Stimulated activated CD8-positive, alpha-beta memory T cell treated with anti-CD3 and anti-CD28 coated beads, Interleukin-7, amount 100 ng/mL, for 24 hours (primary cell): ENCODE data around the gene CRYL1.

ENCODE experiments used
- DNase-seq: peaks from one replicate; pipeline ENCODE4 v3.0.0-alpha.2; 2020; ENCODE audit warnings: low read depth

The CRYL1 gene

DNA sequence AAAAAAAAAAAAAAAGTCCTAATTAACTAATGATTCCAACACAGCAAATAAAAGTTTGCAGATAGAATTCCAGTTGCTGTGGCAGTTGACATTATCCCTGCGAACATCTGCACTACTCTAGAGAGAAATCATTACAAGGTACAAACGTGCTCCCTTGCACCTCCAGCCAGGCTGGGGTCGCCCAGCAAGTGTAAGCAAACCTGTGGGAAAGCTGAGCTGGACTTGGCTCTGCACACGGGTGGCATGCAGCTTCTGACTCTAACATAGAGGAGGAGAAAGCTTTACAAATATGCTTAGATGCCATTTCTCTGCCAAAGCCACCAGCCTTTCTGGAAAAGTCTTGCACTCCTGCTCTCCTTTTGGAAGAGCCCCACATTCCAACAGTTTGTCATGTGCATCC, 103.3 kb downstream of the CRYL1 start:
- DNase-seq: no peak

DNA sequence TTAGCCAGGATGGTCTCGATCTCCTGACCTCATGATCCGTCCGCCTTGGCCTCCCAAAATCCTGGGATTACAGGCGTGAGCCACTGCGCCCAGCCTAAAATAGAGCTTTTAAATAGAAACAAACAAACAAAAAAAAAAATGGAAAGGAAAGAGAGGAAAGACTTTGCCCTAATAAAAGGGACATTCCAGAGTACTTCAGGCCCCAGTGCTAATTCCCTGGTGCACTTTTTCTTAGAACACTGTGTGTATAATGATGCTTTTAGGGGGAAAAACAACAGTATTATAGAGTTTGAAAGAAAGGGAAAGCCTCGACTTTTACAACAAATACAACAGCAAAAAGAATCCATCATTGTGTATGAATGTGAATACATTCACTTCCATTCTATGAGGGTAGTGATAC, 104.7 kb downstream of the CRYL1 start:
- DNase-seq: no peak

DNA sequence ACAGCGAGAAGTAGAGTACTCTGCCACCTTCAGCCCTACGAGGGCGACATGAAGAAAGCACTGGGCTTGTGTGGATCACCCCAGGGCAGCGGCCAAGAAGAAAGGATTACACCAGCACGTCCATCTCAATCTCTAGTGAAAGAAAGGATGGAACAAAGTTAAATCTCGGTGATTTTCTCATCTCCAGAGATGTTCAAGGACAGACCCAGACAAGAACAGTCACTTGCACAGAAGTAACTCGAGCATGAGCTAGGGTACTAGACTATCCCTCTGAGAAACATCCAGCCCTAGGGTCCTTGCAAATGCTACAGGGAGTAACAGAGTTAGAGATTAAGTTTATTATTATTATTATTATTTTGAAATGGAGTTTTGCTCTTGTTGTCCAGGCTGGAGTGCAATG, 106.7 kb downstream of the CRYL1 start:
- DNase-seq: no peak

DNA sequence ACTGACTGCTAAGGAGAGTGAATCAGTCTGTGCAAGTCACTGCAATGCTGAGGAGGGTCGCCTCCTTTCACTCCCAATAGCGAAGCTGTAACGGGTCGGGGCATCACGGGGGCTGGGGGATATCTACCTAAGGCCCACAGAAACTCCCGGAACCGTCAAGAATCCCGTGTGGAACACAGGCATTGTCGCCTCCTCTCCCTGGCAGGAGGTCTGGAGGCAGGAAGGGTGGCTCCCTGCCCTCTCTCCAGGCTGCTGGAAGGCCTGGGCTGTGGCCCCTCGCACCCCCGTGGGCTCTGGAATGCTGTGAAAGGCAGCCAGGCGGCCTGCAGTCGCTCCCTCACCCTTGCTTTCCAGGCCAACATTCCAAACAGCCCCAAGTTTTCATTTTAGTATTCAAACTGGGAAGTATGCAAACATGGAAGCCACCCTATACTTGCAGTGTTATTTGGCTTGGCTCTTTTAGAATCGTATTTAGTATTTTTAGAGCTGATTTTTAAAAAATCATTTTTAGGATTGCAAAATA, 109.4 kb downstream of the CRYL1 start:
- no peak for DNase-seq

DNA sequence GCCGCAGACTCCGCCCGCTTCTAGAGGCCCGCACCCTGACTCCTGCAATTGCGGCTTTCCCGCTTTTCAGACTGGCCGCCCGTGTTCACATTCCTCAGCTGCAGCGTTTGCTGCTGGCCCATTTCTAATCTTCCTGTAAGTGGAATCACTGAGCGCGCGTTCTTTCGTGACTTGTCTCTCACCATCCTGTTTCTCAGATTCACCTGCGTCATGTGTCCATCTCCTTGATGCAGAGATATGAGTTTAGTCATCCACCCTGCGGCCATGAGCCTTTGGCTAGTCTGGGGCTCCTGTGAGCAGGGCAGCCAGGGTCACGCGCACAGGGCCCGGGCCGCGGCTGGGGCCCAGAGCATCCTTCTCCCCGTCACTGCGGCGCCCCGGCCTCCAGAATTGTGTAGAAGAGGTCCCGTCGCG, 110.0 kb downstream of the CRYL1 start:
- no peak for DNase-seq

DNA sequence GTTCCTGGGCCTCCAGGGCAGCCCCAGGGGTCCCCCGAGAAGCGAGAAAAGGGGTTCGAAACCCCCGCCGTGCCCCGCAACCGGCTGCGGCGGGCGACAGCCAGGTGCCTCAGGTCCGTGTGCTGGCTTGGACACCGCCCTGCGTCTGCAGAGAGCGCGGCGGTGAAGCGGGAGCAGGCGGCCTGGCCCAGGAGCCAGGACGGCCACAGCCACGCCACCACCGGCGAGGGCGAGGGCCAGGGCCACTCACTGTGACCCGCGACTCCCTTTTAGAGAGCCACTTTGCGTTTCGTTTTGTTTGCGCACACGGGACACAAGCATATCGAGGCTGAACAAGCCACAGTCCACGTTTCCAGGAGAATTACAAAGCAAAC, 110.4 kb downstream of the CRYL1 start:
- no peak for DNase-seq

DNA sequence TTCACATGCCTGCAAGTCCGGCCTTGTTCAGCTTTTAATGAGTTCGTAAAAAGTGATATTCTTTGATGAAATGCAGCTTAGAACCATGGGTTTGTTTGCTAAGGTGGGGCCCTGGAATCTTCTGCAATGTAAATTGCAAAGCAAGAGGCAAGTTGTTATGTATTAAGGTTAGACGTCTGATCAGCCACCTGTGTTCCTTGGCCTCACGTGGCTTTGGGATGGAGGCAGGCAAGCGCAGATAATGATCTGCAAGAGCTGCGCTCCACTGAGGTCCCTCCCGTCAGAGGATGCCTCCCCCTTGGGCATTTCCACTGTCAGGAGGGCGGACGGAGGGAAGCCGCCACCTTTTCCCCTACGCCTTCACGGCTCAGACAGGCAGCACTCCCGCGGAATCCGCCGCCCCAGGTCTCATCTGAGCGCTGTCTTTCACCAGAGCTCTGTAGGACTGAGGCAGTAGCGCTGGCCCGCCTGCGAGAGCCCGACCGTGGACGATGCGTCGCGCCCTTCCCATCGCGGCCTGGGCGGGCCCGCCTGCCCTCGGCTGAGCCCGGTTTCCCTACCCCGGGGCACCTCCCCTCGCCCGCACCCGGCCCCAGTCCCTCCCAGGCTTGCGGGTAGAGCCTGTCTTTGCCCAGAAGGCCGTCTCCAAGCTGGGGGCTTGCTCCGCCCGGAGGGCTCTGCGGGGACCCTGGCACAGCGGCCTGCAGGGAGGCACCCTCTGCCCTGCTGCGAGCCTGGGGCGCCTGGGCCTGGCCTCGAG, 110.9 kb downstream of the CRYL1 start:
- no peak for DNase-seq

DNA sequence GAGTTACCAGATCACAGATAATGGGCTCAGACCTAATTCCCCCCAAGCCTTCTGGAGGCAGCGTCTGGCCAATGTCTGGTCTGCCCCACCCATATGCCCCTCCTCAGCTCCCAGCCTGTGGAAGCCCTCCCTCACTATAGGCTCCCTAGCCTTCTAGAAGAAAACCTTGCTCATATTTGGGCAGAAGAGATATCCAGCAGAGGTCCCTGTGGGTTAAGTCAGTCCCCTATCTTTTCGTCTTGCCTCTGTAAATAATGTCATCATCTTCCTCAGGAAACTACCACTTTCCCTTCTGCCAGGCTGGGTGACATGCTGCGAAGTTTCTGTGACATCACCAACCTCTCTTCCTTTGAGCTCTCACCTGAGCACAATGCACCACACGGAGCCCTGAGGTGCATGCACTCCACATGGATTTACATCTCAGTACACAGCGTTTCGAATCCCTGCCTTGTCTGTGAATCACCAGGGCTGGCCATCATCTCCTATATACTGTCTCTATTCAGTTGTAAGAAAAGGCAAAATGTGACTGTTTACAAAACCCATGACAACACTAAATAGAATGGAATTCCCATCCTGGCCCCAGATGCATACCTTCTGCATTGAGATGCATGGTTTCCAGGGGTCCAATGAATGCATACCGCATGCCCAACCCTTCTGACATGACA, 112.8 kb downstream of the CRYL1 start:
- DNase-seq: no peak

DNA sequence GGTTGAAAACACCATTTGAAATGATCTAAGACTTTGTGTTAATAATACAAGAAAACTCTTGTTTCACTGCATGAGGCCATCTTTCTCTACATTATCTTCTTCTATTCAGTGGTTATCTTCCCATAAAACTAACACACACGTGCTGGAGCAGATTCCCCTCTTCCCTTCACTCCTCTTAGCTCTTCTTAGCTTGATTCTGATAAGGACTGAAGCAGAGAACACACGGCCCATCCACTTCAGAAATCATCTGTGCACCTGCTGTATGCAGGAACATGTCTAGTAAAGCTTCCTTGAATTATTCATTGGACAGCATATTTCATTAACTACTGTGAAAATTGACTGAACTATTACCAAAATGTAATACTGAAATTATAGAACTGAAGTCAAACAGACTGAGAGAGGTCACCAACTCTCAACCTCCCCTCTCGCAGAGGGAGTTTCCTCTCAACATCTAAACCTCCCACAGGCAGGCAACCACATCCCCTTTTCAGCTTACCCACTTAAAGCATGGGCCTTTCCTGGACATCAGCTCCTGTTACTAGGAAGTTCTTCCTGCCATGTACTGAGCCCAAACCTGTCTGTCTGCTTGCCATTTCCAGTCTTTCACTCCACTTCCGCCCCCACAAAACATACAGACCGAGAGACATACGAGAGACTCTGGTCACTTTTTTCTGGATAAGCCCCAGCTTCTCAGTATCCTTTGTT, 113.9 kb downstream of the CRYL1 start:
- peak; percentile 12 for DNase-seq

DNA sequence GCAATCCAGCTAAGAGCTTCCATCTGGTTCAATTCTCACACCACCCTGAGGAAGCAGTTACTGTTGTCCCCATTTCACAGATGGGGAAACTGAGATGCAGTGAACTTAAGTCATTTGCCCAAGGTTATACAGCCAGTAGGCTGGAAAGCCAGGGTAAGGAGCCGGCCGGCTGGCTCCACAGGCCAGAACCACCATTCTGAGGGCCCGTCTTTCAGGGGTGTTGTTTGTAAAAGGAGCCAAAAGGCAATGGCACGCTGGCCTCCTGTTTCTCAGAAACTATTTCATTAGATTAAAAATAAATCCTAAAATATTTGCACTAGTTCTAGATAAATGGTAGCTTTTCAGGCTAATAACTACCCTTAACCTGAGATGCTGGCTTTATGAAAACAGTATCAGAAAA, 114.9 kb downstream of the CRYL1 start:
- DNase-seq: no peak

DNA sequence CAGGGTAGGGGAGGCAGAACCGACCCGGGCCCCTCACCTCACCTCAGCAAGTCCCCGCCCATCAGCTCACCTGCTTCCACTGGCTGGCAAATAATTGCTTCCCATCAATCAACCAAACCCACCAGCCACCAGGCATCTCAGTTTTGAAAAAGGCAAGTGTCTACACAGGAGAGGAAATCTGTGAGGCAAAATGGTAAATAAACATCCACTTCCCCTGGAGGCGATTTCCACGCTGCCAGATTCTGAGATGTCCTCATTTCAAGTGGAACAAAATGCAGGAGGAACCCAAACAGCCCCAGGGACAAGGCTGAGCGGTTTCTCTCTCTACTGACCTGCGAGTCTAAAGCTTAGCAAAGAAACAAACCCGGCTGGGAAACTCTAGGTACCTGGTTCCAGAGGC, 117.5 kb downstream of the CRYL1 start:
- no peak for DNase-seq

DNA sequence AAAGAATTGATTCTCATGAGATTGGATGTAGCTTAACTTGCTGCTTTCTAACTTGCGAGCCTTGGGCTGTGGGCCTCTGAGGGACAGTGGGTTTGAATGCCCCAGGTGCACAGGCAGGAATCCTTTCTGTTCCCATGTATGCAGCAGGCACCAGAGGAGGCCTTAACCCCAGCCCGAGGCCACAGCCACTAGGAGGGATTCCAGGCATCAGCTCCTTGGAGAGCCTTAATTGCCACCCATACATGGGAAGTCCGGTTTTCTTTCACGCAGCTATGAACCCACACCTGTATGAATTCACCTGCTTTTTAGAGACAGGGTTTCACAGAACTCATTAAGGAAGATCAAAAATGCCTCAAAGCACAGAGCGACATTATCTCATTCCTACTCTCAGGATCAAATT, 117.9 kb downstream of the CRYL1 start:
- no peak for DNase-seq

DNA sequence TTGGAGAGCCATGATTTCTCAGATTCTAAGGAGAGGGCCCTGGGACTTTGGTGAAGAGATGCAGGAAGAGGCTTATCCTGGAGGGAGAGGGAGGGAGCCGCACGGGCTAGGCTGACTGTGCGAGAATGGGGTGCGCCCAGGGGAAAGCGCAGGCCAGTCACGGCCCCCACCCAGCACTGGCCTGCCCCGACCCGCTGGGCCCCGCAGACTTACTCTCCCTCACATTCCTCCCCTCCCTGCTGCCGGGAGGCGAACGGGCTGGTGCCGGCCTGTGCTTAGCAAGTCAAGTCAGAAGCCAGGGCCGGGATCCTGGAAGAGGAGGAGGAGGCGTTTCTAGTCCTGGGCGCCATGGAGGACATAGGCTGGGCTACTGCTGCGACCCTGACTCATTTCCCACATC, 120.0 kb downstream of the CRYL1 start:
- no peak for DNase-seq

DNA sequence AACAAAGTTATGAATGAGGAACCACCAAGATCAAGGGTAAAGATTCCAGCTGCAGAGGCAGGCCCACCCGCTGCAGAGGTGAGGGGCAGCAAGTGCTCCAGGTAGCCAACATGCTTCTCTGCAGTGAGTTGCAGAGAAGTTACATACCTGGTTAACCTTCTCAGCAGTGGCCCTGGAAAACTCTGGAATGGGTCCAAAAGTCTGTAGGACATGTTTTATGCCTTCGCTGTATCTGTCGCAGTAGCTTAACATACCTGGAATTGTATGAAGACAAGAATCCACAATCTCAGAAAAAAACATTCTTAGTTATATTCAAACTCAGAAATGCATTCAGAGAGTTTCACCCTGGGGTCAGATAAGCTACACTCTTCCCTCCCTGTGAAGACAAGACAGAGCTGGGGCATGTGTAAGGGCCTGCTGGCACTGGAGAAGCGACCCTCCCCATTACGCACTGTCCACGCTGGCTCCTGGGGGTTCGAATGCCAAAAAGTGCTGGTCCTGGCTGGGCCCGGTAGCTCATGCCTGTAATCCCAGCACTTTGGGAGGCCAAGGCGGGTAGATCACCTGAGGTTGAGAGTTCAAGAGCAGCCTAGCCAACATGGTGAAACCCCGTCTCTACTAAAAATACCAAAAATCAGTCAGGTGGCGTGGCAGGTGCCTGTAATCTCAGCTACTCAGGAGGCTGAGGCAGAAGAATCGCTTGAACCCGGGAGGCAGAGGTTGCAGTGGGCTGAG, 121.0 kb downstream of the CRYL1 start:
- DNase-seq: no peak

DNA sequence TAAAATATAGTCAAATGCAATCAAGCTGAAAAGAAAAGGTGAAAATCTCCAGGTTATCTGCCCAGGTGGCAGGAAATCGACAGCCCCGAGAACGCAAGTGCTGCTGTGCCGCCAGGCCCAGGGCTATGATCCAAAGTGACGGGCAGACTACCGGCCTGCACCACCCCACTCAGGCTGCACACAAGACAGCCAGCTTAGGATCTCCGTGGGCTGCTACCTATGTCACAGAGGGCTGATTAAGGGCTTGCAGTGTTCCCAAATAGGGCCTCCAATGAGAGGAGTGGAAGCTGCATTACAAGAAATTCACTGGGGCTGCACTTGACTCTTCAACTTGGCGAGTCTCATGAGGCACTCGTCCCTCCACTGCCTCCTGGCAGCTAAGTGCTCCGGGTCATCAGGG, 121.8 kb downstream of the CRYL1 start:
- DNase-seq: no peak

DNA sequence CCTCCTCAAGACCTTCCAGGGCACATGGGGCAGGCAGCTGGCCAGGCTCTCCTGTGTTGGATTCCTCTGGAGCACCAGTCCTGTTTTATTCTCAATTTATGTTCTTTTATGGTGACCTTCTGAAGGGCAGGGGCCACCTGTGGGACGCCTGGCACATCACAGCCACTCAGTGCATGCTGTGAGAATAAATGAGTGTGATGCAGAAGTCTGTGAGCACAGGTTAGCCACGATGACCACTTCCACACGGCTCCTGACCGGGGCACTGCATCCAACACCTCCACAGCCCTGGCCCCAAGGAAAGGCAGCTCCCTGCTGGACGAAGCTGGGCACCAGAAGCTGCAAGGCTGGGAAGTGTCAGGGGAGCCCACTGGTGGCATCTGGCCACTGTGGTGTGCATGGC, 122.8 kb downstream of the CRYL1 start:
- DNase-seq: no peak

DNA sequence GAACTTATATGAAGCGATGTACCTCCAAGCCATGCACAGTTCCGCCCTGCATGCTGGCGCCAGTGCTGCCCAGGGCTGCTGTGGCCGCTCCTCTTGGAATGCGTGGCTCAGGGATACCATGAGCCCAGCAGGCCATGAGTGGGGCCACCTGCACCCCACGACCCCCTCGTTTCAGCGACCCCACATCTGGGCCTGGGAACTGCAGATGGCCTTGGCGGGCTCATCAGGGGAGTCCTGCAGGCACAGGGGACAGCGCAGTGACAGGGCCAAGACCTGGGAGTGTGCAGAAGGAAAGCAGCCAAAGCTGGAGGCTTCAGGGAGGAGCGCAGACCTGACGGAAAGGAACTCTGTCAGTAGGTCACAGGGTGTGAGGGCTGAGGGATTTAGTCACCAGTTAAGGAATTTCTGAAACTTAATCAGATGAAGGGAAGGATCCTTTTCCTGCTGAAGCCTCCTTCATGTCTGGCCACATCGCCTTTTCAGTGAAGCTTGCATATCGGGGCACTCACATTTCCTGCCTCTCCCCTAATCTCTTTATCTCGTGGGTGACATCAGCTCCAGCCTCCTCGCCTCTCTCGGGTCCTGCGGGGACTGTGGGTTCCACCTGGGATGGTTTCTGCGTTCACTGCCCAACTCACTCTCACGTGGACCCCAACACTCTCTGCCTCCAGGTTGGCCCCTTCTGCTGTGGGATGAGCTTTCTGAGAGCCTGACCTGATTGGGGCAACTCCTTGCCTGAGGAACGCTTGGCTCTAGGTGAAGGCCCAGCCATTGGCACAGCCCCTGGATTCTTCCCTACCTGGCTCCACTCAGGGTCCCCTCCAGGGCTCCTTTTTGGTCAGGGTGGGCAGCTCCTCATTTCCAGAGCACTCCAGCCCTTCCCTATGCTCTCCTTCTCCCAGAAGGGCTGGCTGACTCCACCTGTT, 123.5 kb downstream of the CRYL1 start:
- DNase-seq: no peak

DNA sequence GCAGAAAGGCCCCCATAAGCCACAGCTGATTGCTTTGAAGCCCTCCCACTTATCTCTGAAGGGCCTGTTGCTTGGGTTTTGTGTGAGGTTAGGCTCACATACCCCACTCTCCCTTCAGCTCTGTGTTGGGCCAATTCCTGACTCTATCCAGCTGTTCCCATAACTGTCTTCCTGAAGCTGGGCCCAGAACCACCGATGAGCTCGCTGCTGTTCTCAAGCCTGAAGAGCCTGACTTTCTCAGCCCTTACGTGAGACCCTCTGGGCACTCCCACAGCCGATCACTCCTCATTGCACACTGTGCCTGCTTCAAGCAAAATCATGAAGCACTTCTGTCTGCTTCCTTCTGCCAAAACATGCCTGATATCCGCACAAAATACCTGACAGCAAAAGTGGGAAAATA, 124.1 kb downstream of the CRYL1 start:
- no peak for DNase-seq

DNA sequence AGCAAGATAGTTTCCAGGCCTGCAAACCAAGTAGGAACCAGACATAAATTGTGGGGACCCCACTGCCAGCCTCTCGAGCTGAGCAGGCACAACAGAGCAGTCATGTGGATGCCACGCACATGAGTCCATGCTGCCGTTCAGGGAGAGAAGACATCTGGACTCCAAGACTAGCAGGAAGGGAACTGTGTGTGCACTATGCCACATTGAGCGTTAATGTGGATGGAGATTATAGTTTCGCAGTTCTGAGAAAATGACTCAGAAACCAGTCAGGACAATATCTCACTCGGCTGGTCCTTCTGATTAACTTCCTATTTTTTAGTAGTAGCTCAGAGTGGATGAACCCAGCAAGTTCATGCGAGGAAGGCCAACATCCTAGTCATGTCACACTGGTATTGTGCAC, 124.9 kb downstream of the CRYL1 start:
- no peak for DNase-seq

DNA sequence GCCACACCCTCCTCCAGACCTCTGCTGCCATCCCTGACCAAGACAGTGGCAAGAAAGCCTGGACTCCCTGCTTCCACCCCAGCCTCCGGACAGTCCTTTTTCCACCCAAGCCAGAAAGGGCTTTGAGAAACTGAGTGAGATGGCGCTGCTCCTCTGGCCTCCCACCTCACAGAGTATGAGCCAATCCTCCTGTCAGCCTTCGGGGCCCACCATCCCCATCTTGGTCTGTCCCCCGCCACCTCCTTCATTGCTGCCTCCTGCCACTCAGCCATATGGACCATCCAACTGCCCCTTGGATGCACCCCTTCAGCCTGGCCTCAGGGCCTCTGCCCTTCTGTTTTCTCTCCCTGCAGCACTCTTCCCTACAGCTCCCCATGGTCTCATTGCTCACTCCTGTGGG, 125.7 kb downstream of the CRYL1 start:
- no peak for DNase-seq

DNA sequence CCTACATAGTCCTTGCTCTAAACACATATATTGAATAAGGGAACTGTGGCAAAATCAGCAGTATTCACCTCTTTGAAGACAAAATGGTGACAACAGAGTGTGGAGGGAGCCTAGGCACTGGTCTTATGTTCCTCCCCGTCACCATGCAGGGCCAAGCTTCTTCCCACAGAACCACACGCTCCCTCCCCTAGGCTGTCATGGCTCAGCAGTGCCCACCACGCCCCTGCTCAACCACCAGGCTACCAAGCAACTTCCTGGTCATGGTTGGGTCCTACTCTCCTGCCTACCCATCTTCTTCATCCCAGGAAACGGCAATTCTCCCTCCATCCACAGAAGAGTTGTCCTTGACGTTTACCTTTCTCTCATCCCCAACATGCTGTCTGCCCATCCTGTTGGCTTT, 126.1 kb downstream of the CRYL1 start:
- no peak for DNase-seq
